Left lung (tissue), 10 donors: ENCODE data around the gene PGRMC2. TPM values are rescaled to one million over a fixed set of nuclear protein-coding genes. Genes with fewer than 3 reads are reported as not detected.

Experiments used
- ATAC-seq: fragments of 200-7000 bp; cut with Tn5 transposase; one replicate; pipeline ENCODE4 v1.9.1; 2020; ENCODE audit warnings: moderate library complexity
- DNase-seq, 4 donors: peaks; one replicate each; pipeline ENCODE4 v3.0.0-alpha.2; 2013 to 2020
- H3K27ac ChIP-seq, 2 donors: fragments of 200-600 bp; sonication (generic) in 1 of 2; one replicate each; pipeline versions ENCODE4 v1.5.0 to v1.8.0; 2020 to 2021
- H3K27me3 ChIP-seq, 2 donors: fragments of 200-600 bp; sonication (generic) in 1 of 2; one replicate each; pipeline versions ENCODE4 v1.5.0 to v1.8.0; 2020 to 2021
- H3K36me3 ChIP-seq, 2 donors: fragments of 200-600 bp; sonication (generic) in 1 of 2; one replicate each; pipeline versions ENCODE4 v1.5.0 to v1.8.0; 2020 to 2021
- H3K4me1 ChIP-seq, 2 donors: fragments of 200-600 bp; one replicate each; pipeline ENCODE4 v1.8.0; 2021
- H3K4me3 ChIP-seq, 2 donors: fragments of 200-600 bp; sonication (generic) in 1 of 2; one replicate each; pipeline versions ENCODE4 v1.5.0 to v1.8.0; 2020 to 2021; ENCODE audit warnings: mild to moderate bottlenecking in 1 of 2
- H3K9me3 ChIP-seq, 2 donors: fragments of 200-600 bp; sonication (generic) in 1 of 2; one replicate each; pipeline versions ENCODE4 v1.5.0 to v1.8.0; 2020 to 2021
- CTCF ChIP-seq, 2 donors: fragments of 200-600 bp; sonication (generic) in 1 of 2; IDR thresholded peaks; one replicate each; pipeline versions ENCODE4 v1.5.0 to v1.8.0; 2021; ENCODE audit warnings: antibody characterized with exemption in 2 of 2
- intact Hi-C, 2 donors: fragments of 100-400 bp; cut with DNase I; formaldehyde crosslinking; loops; one replicate each; pipeline versions ENCODE4 v1.11.2 to v1.14.2; 2022
- polyA plus RNA-seq, 6 donors: library from polyadenylated mRNA; unstranded; fragments of 120-200 nt; gene quantifications; one replicate each; pipeline ENCODE4 v1.2.1, GENCODE V29; 2013; ENCODE audit not compliant: insufficient read length in 6 of 6
- total RNA-seq, 2 donors: library from RNA; stranded (reverse); fragmentation: NEBNext Ultra II Directional; extraction: Animal tissue kit (Norgen Biotek cat#: 25700); gene quantifications; one replicate each; pipeline ENCODE4 v1.2.1, GENCODE V29; 2021
- donor health status: DM: no; HTN: yes; CAD: no.
- donor health status: DM: no; HTN: no; CAD: no.

Gene PGRMC2
- total and polyA plus RNA-seq, 8 donors, result 59.7 to 84.5 (median 77.4) TPM

- intact Hi-C loops, result no loop called here
- no peak for TF ChIP-seq CTCF (IDR thresholded peaks at IDR 0.05)
- no peaks in the 10 kb centered on the region for H3K4me1 ChIP-seq
- no peaks in the 10 kb centered on the region for H3K27me3 ChIP-seq
- DNase-seq, result no peak
- ATAC-seq, result no peak
- no peaks in the 10 kb centered on the region for H3K36me3 ChIP-seq
- no peak overlapping the region for H3K4me3 ChIP-seq
- H3K9me3 ChIP-seq, result no peaks in the 10 kb centered on the region
- no peak overlapping the region for H3K27ac ChIP-seq
These were observed 15.8 kb upstream of the PGRMC2 start for GRCh38 chr4:128303405-128303785.

GRCh38 chr4:128301979-128302378, 14.4 kb upstream of the PGRMC2 start:
- no peaks in the 10 kb centered on the region for H3K9me3 ChIP-seq
- DNase-seq (no peak), ATAC-seq (no peak)
- H3K36me3 ChIP-seq, result no peaks in the 10 kb centered on the region
- H3K4me3 ChIP-seq, result no peak overlapping the region
- H3K27me3 ChIP-seq, result no peaks in the 10 kb centered on the region
- TF ChIP-seq CTCF (IDR thresholded peaks at IDR 0.05), result no peak
- no peak overlapping the region for H3K27ac ChIP-seq
- H3K4me1 ChIP-seq, result no peaks in the 10 kb centered on the region
- intact Hi-C loops, result no loop called here

- DNase-seq (no peak), ATAC-seq (no peak)
- Histone ChIP-seq H3K27me3 (no peaks in the 10 kb centered on the region), H3K4me1 (no peaks in the 10 kb centered on the region), H3K27ac (no peak overlapping the region), H3K9me3 (no peaks in the 10 kb centered on the region), H3K36me3 (no peaks in the 10 kb centered on the region), H3K4me3 (no peak overlapping the region)
- intact Hi-C loops, result no loop called here
- no peak for TF ChIP-seq CTCF (IDR thresholded peaks at IDR 0.05)
These were observed 12.2 kb upstream of the PGRMC2 start for GRCh38 chr4:128299848-128300247.

- Histone ChIP-seq H3K9me3 (no peaks in the 10 kb centered on the region), H3K36me3 (no peaks in the 10 kb centered on the region), H3K4me1 (no peaks in the 10 kb centered on the region), H3K4me3 (no peak overlapping the region), H3K27me3 (no peaks in the 10 kb centered on the region), H3K27ac (no peak overlapping the region)
- ATAC-seq, result no peak
- TF ChIP-seq CTCF (IDR thresholded peaks at IDR 0.05), result no peak
- intact Hi-C loops, result no loop called here
- DNase-seq, result no peak
These were observed 11.2 kb upstream of the PGRMC2 start for GRCh38 chr4:128298852-128299251.

GRCh38 chr4:128298146-128298758, 10.6 kb upstream of the PGRMC2 start:
- no peak overlapping the region for H3K4me3 ChIP-seq
- no peaks in the 10 kb centered on the region for H3K36me3 ChIP-seq
- no peaks in the 10 kb centered on the region for H3K4me1 ChIP-seq
- TF ChIP-seq CTCF (IDR thresholded peaks at IDR 0.05), result no peak
- H3K9me3 ChIP-seq, result no peaks in the 10 kb centered on the region
- ATAC-seq, result no peak
- H3K27ac ChIP-seq, result no peak overlapping the region
- DNase-seq, result no peak
- no peaks in the 10 kb centered on the region for H3K27me3 ChIP-seq
- intact Hi-C loops, result no loop called here
